ENCODE measurements around the gene SCPEP1. TPM values are rescaled to one million over a fixed set of nuclear protein-coding genes. Genes with fewer than 3 reads are reported as not detected.

SCPEP1 gene
- polyA plus RNA-seq, 1 donor from 2014 or later, result 2.6 TPM

DNA sequence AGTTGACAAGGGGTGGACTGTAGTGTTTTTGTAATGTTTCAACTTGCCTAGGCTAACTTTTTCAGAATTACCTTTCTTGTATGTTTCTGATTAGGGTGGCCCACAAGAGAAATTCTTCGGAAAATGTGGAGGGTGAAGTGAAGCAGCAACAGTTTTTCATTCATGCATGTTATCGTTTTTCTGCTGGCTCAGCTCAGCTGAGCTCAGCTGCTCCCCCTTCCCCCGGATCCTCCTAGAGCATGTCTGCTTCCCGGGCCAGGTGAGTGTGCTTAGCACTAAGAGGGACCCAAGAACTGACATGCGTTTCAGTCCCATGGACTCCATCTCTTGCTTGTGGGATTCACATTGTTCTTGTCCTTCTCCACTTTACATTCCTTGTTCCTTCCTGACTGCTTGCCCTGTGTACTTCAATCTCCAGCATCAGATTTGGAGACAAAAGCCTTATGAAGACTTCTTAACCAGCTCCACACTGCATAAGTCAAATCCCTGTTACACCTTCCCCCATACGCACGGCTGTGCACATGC is 33.6 kb downstream of the SCPEP1 start:
- Histone ChIP-seq H3K4me3 (ENCODE audit: low read length) (no peak overlapping the region), H2AFZ (ENCODE audit: low read depth, low read length) (no peak overlapping the region), H4K20me1 (ENCODE audit: insufficient read depth) (no peaks in the 10 kb centered on the region), H3F3A (ENCODE audit: insufficient read depth, low read length, poor library complexity, severe bottlenecking) (no peaks in the 10 kb centered on the region), H3K9me3 (ENCODE audit: low read length) (no peaks in the 10 kb centered on the region), H3K9me2 (ENCODE audit: insufficient read depth, low read length) (no peaks in the 10 kb centered on the region), H3K79me2 (replicated peaks; ENCODE audit: insufficient read depth, low read length) (no peaks in the 10 kb centered on the region), H3K9ac (ENCODE audit: low read length) (no peak overlapping the region), H3K4me2 (ENCODE audit: low read length) (no peak overlapping the region), H3K27ac (ENCODE audit: low read length) (no peak overlapping the region), H3K36me3 (ENCODE audit: insufficient read depth, low read length) (no peaks in the 10 kb centered on the region), H3K27me3 (ENCODE audit: insufficient read depth, low read depth, low read length) (no peaks in the 10 kb centered on the region)
- TF ChIP-seq CTCF (IDR thresholded peaks at IDR 0.05; ENCODE audit: poor library complexity, severe bottlenecking) (no peak), POLR2AphosphoS5 (IDR thresholded peaks at IDR 0.05) (no peak)

GRCh38 chr17:57016071-57016763 is 38.3 kb downstream of the SCPEP1 start:
- no peaks in the 10 kb centered on the region for H3F3A ChIP-seq (ENCODE audit: insufficient read depth, low read length, poor library complexity, severe bottlenecking)
- no peak overlapping the region for H2AFZ ChIP-seq (ENCODE audit: low read depth, low read length)
- no peak overlapping the region for H3K4me2 ChIP-seq (ENCODE audit: low read length)
- H4K20me1 ChIP-seq (ENCODE audit: insufficient read depth), result no peaks in the 10 kb centered on the region
- TF ChIP-seq REST (IDR thresholded peaks at IDR 0.05; ENCODE audit: borderline replicate concordance) (no peak), EP300 (conservative IDR thresholded peaks at IDR 0.05; ENCODE audit: poor library complexity, severe bottlenecking) (no peak), SMC3 (conservative IDR thresholded peaks at IDR 0.05; ENCODE audit: poor library complexity) (no peak), EZH2 (IDR thresholded peaks at IDR 0.05; ENCODE audit: borderline replicate concordance, insufficient read depth, low read length, poor library complexity, severe bottlenecking) (no peak), RAD21 (conservative IDR thresholded peaks at IDR 0.05) (no peak), CTCF (IDR thresholded peaks at IDR 0.05; ENCODE audit: poor library complexity, severe bottlenecking) (no peak), TAF1 (IDR thresholded peaks at IDR 0.05; ENCODE audit: low read depth) (no peak), MXI1 (conservative IDR thresholded peaks at IDR 0.05; ENCODE audit: poor library complexity, severe bottlenecking) (no peak), POLR2AphosphoS5 (IDR thresholded peaks at IDR 0.05) (no peak)
- no peak overlapping the region for H3K27ac ChIP-seq (ENCODE audit: low read length)
- no peaks in the 10 kb centered on the region for H3K79me2 ChIP-seq (replicated peaks; ENCODE audit: insufficient read depth, low read length)
- H3K27me3 ChIP-seq (ENCODE audit: insufficient read depth, low read depth, low read length), result no peaks in the 10 kb centered on the region
- no peaks in the 10 kb centered on the region for H3K9me2 ChIP-seq (ENCODE audit: insufficient read depth, low read length)
- no peaks in the 10 kb centered on the region for H3K9me3 ChIP-seq (ENCODE audit: low read length)
- no peaks in the 10 kb centered on the region for H3K36me3 ChIP-seq (ENCODE audit: insufficient read depth, low read length)
- no peak overlapping the region for H3K9ac ChIP-seq (ENCODE audit: low read length)
- H3K4me3 ChIP-seq (ENCODE audit: low read length), result no peak overlapping the region
